ENCODE results near the gene LPAR3. TPM values are rescaled to one million over a fixed set of nuclear protein-coding genes. Genes with fewer than 3 reads are reported as not detected.
"Not testable (repeated sequence)": the region's sequence is repeated elsewhere in the genome, so short reads cannot be mapped to it uniquely, and the experiment has no call there.

LPAR3 gene
- total RNA-seq, 1 experiment from 2014 or later = not detected

DNA sequence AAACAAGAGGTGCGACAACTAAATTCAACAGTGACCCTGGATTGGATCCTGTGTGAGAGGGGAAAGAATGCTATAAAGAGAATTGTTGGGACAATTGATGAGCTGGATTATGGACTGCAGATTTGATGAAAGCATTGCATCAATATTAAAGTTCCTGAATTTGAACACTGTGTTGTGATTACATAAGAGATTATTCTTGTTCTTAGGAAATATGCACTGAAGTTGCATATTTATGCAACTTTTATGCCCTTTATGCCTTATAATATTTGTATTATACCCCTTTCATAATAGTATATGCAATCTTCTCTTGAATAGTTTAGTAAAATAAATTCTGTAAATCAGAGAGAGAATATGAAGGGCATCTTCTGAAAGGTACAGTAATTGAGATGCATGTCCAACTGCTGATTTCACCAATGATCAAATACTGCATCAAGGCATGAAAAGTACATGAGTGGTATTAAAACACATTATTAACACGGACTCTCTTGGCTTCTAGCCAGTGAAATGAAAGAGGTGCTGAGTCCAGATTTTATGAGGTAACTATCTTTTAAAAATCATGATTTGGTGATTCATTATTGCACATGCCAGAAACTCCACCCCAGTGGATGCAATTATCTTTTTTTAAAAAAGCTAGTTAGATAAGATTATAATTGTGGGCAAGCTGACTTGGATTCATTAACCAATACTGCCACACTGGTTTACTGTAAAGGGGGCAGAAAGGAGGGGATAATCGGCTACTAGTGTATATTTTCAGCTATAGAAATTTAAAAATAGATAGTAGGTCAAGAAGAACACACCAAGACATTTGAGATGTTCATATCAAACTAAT is 19.9 kb upstream of the LPAR3 start:
- Histone ChIP-seq H3K4me2 (peak overlapping the region; percentile 29), H3K27me3 (ENCODE audit: insufficient read depth, low read depth) (no peaks in the 10 kb centered on the region), H3K4me3 (no peak overlapping the region), H3K4me1 (replicated peaks; ENCODE audit: insufficient read depth) (peaks cover 8% of the 10 kb centered on the region), H3K9me3 (ENCODE audit: insufficient read depth, low read depth) (no peaks in the 10 kb centered on the region), H3K79me2 (ENCODE audit: low read depth) (no peaks in the 10 kb centered on the region), H3K27ac (no peak overlapping the region), H3F3A (ENCODE audit: insufficient read depth, low read depth) (peaks cover 7% of the 10 kb centered on the region), H4K20me1 (ENCODE audit: insufficient read depth) (no peaks in the 10 kb centered on the region), H3K9me2 (ENCODE audit: insufficient read depth) (no peaks in the 10 kb centered on the region), H2AFZ (no peak overlapping the region), H3K36me3 (ENCODE audit: low read depth) (no peaks in the 10 kb centered on the region)
- POLR2A ChIA-PET (ENCODE audit: unreplicated experiment) = no interaction called here
- intact Hi-C loops (cut with micrococcal nuclease; ENCODE audit: unreplicated experiment) = no loop called here
- no peak for DNase-seq
- CTCF ChIA-PET = no interaction called here
- TF ChIP-seq, protein P1, sequence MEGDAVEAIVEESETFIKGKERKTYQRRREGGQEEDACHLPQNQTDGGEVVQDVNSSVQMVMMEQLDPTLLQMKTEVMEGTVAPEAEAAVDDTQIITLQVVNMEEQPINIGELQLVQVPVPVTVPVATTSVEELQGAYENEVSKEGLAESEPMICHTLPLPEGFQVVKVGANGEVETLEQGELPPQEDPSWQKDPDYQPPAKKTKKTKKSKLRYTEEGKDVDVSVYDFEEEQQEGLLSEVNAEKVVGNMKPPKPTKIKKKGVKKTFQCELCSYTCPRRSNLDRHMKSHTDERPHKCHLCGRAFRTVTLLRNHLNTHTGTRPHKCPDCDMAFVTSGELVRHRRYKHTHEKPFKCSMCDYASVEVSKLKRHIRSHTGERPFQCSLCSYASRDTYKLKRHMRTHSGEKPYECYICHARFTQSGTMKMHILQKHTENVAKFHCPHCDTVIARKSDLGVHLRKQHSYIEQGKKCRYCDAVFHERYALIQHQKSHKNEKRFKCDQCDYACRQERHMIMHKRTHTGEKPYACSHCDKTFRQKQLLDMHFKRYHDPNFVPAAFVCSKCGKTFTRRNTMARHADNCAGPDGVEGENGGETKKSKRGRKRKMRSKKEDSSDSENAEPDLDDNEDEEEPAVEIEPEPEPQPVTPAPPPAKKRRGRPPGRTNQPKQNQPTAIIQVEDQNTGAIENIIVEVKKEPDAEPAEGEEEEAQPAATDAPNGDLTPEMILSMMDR (conservative IDR thresholded peaks at IDR 0.05) = no peak
- no peak for TF ChIP-seq EZH2 (IDR thresholded peaks at IDR 0.05; ENCODE audit: low read depth)
- no TSS peak for BruUV-seq (replicated peaks)

DNA sequence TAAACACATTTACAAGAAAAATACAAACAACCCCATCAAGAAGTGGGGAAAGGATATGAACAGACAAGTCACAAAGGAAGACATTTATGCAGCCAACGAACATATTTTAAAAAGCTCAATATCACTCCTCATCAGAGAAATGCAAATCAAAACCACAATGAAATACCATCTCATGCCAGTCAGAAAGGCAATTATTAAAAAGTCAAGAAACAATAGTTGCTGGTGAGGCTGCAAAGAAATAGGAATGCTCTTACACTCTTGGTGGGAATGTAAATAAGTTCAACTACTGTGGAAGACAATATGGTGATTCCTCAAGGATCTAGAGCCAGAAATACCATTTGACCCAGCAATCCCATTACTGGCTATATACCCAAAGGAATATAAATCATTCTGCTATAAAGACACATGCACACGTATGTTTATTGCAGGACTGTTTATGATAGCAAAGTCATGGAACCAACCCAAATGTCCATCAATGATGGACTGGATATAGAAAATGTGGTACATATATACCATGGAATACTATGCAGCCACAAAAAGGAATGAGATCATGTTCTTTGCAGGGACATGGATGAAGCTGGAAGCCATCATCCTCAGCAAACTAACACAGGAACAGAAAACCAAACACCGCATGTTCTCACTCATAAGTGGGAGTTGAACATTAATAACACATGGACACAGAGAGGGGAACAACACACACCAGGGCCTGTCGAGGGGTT is 15.9 kb upstream of the LPAR3 start:
- POLR2A ChIA-PET (ENCODE audit: unreplicated experiment); H3K9me3 ChIP-seq (ENCODE audit: insufficient read depth, low read depth); H3K27ac ChIP-seq; BruUV-seq (replicated peaks); DNase-seq; H3K36me3 ChIP-seq (ENCODE audit: low read depth); H3K79me2 ChIP-seq (ENCODE audit: low read depth); H2AFZ ChIP-seq; H3K4me2 ChIP-seq; H3K9me2 ChIP-seq (ENCODE audit: insufficient read depth); H3F3A ChIP-seq (ENCODE audit: insufficient read depth, low read depth); H3K27me3 ChIP-seq (ENCODE audit: insufficient read depth, low read depth); H3K4me3 ChIP-seq; H3K4me1 ChIP-seq (replicated peaks; ENCODE audit: insufficient read depth); H4K20me1 ChIP-seq (ENCODE audit: insufficient read depth); intact Hi-C loops (cut with micrococcal nuclease; ENCODE audit: unreplicated experiment); CTCF ChIA-PET: not testable (repeated sequence)

DNA sequence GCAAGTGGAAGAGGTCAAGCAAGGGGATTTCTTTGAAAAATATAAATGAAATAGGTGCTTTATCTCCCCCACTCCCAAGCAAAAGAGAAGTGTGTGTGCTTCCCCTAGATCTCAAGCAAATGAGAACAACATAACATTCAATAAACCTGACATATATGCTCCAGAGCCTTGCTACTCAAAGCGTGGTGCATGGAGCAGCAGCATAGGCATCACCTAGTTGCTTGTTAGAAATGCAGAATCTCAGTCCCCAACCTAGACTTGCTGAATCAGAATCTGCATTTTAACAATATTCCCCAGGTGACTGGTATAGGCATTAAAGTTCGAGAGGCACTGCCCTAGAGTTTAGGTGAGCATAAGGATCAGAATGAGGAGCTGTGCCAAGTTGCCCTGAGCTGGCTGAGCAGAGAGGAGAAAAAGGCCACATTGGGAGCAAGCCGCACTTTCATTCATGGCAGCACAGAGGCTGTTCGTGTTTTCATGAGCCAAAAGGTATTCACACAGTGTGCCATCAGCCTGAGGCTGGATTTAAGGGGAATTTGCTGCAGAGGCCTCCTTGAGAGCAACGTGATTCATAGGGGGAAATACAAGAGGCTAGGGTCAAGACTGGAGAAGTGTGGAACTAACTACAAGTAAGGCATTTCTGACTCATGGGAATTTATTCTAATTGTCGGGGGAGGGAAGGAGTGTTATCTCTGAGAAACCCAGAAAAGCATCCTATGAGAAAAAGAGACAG is 14.3 kb upstream of the LPAR3 start:
- TF ChIP-seq EZH2 (IDR thresholded peaks at IDR 0.05; ENCODE audit: low read depth) = no peak
- TF ChIP-seq, protein P1 (conservative IDR thresholded peaks at IDR 0.05) = no peak
- no peak overlapping the region for H2AFZ ChIP-seq
- no TSS peak for BruUV-seq (replicated peaks)
- H3K9me3 ChIP-seq (ENCODE audit: insufficient read depth, low read depth) = peaks cover 5% of the 10 kb centered on the region; the same call in 1 of the 2 replicates
- H3K9me2 ChIP-seq (ENCODE audit: insufficient read depth) = no peaks in the 10 kb centered on the region
- no peak for DNase-seq
- H4K20me1 ChIP-seq (ENCODE audit: insufficient read depth) = no peaks in the 10 kb centered on the region
- intact Hi-C loops (cut with micrococcal nuclease; ENCODE audit: unreplicated experiment) = no loop called here
- H3K4me3 ChIP-seq = no peak overlapping the region
- H3K79me2 ChIP-seq (ENCODE audit: low read depth) = no peaks in the 10 kb centered on the region
- H3K4me2 ChIP-seq = no peak overlapping the region
- H3K27me3 ChIP-seq (ENCODE audit: insufficient read depth, low read depth) = no peaks in the 10 kb centered on the region
- no peaks in the 10 kb centered on the region for H3K36me3 ChIP-seq (ENCODE audit: low read depth)
- no peaks in the 10 kb centered on the region for H3F3A ChIP-seq (ENCODE audit: insufficient read depth, low read depth)
- no peak overlapping the region for H3K27ac ChIP-seq
- POLR2A ChIA-PET (ENCODE audit: unreplicated experiment) = no interaction called here
- no peaks in the 10 kb centered on the region for H3K4me1 ChIP-seq (replicated peaks; ENCODE audit: insufficient read depth)
- CTCF ChIA-PET = no interaction called here

DNA sequence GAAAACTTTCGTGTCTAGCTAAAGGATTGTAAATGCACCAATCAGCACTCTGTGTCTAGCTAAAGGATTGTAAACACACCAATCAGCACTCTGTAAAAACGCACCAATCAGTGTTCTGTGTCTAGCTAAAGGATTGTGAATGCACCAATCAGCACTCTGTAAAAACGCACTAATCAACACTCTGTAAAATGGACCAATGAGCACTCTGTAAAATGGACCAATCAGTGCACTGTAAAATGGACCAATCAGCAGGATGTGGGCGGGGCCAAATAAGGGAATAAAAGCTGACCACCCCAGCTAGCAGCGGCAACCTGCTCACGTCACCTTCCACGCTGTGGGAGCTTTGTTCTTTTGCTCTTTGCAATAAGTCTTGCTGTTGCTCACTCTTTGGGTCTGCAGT is 9.7 kb upstream of the LPAR3 start:
- CTCF ChIA-PET; H3K79me2 ChIP-seq (ENCODE audit: low read depth); H2AFZ ChIP-seq; H3K4me1 ChIP-seq (replicated peaks; ENCODE audit: insufficient read depth); H4K20me1 ChIP-seq (ENCODE audit: insufficient read depth); POLR2A ChIA-PET (ENCODE audit: unreplicated experiment); H3K4me2 ChIP-seq; H3K36me3 ChIP-seq (ENCODE audit: low read depth); DNase-seq; H3K9me3 ChIP-seq (ENCODE audit: insufficient read depth, low read depth); H3K27ac ChIP-seq; BruUV-seq (replicated peaks); H3K4me3 ChIP-seq; intact Hi-C loops (cut with micrococcal nuclease; ENCODE audit: unreplicated experiment); H3F3A ChIP-seq (ENCODE audit: insufficient read depth, low read depth); H3K9me2 ChIP-seq (ENCODE audit: insufficient read depth); H3K27me3 ChIP-seq (ENCODE audit: insufficient read depth, low read depth): not testable (repeated sequence)

All from PC-9 (cell line).